OCI-LY1 (cell line): ENCODE results near the gene MPP3.

ENCODE experiments used
- H2AFZ ChIP-seq: fragments of 200-600 bp; sonication (generic), shearing (Covaris generic); 2 replicates; pipeline ENCODE4 v1.6.0; 2014; ENCODE audit warnings: antibody characterized with exemption, mild to moderate bottlenecking, low read length
- H3F3A ChIP-seq: fragments of 200-600 bp; sonication (generic), shearing (Covaris generic); 2 replicates; pipeline ENCODE4 v1.6.0; 2014; ENCODE audit warnings: mild to moderate bottlenecking, antibody characterized with exemption, low read length, moderate library complexity; ENCODE audit not compliant: insufficient read depth
- H3K27ac ChIP-seq: fragments of 200-600 bp; sonication (generic); 2 replicates; pipeline ENCODE4 v1.5.1; 2014; ENCODE audit warnings: low read length, mixed run types, mild to moderate bottlenecking, low read depth; ENCODE audit not compliant: poor library complexity, severe bottlenecking
- H3K27me3 ChIP-seq: fragments of 200-600 bp; sonication (generic); 2 replicates; pipeline ENCODE4 v1.6.0; 2014; ENCODE audit warnings: antibody characterized with exemption, mild to moderate bottlenecking, low read length, moderate library complexity; ENCODE audit not compliant: insufficient read depth
- H3K36me3 ChIP-seq: fragments of 200-600 bp; sonication (generic); 2 replicates; pipeline ENCODE4 v1.6.1; 2014; ENCODE audit warnings: mild to moderate bottlenecking, antibody characterized with exemption, low read length, moderate library complexity, mixed read lengths; ENCODE audit not compliant: insufficient read depth
- H3K4me1 ChIP-seq: fragments of 200-600 bp; sonication (generic); 2 replicates; pipeline ENCODE4 v1.5.1; 2014; ENCODE audit warnings: mild to moderate bottlenecking, low read length, moderate library complexity; ENCODE audit not compliant: insufficient read depth, severe bottlenecking
- H3K4me2 ChIP-seq: fragments of 200-600 bp; sonication (generic), shearing (Covaris generic); 2 replicates; pipeline ENCODE4 v1.6.1; 2014; ENCODE audit warnings: low read length
- H3K4me3 ChIP-seq: fragments of 200-600 bp; sonication (generic); 2 replicates; pipeline ENCODE4 v1.5.1; 2014; ENCODE audit warnings: low read length, low read depth, mild to moderate bottlenecking, mixed read lengths; ENCODE audit not compliant: poor library complexity, severe bottlenecking
- H3K79me2 ChIP-seq: fragments of 200-600 bp; shearing (Covaris generic); 2 replicates; pipeline ENCODE4 v1.6.1; 2016; ENCODE audit warnings: mixed run types, low read length, mixed read lengths; ENCODE audit not compliant: insufficient read depth
- H3K9ac ChIP-seq: fragments of 200-600 bp; sonication (generic), shearing (Covaris generic); 2 replicates; pipeline ENCODE4 v1.6.1; 2014; ENCODE audit warnings: mild to moderate bottlenecking, low read length, mixed read lengths
- H3K9me2 ChIP-seq: fragments of 200-600 bp; sonication (generic), shearing (Covaris generic); 2 replicates; pipeline ENCODE4 v1.6.1; 2014; ENCODE audit warnings: low read depth, mild to moderate bottlenecking, low read length, mixed read lengths
- H3K9me3 ChIP-seq: fragments of 200-600 bp; shearing (Covaris generic); 2 replicates; pipeline ENCODE4 v1.6.1; 2014; ENCODE audit warnings: low read length, mixed read lengths
- H4K20me1 ChIP-seq: fragments of 200-600 bp; sonication (generic), shearing (Covaris generic); 2 replicates; pipeline ENCODE4 v1.6.0; 2016; ENCODE audit warnings: mild to moderate bottlenecking, low read length; ENCODE audit not compliant: insufficient read depth
- CTCF ChIP-seq: fragments of 200-600 bp; sonication (generic), shearing (Covaris generic); IDR thresholded peaks from 2 replicates; pipeline ENCODE4 v1.5.1; 2017; ENCODE audit warnings: mild to moderate bottlenecking, antibody characterized with exemption, low read length, moderate library complexity, mixed read lengths
- EZH2 ChIP-seq: fragments of 200-600 bp; sonication (generic), shearing (Covaris generic); IDR thresholded peaks from 2 replicates; pipeline ENCODE4 v1.8.0; 2017; ENCODE audit warnings: borderline replicate concordance, mixed run types, mild to moderate bottlenecking, antibody characterized with exemption, low read length, moderate library complexity, mixed read lengths

MPP3 gene

GRCh38 chr17:43820759-43821158 lies 12.2 kb downstream of the MPP3 start:
- Histone ChIP-seq H3K79me2 (no peaks in the 10 kb centered on the region), H2AFZ (no peak overlapping the region), H3K9me3 (no peaks in the 10 kb centered on the region), H4K20me1 (no peaks in the 10 kb centered on the region), H3F3A (no peaks in the 10 kb centered on the region), H3K9ac (no peak overlapping the region), H3K36me3 (no peaks in the 10 kb centered on the region), H3K4me3 (no peak overlapping the region), H3K27ac (no peak overlapping the region), H3K9me2 (no peaks in the 10 kb centered on the region), H3K4me1 (no peaks in the 10 kb centered on the region), H3K27me3 (peaks cover 3% of the 10 kb centered on the region; the same call in 1 of the 2 replicates), H3K4me2 (no peak overlapping the region)
- TF ChIP-seq EZH2 (no peak), CTCF (no peak)

GRCh38 chr17:43818966-43819365 lies 14.0 kb downstream of the MPP3 start:
- Histone ChIP-seq H2AFZ (no peak overlapping the region), H3K79me2 (no peaks in the 10 kb centered on the region), H3K4me1 (no peaks in the 10 kb centered on the region), H3K27ac (no peak overlapping the region), H3K27me3 (no peaks in the 10 kb centered on the region), H3K4me2 (no peak overlapping the region), H3K9me2 (no peaks in the 10 kb centered on the region), H3K9me3 (no peaks in the 10 kb centered on the region), H4K20me1 (no peaks in the 10 kb centered on the region), H3K4me3 (no peak overlapping the region), H3K9ac (no peak overlapping the region), H3K36me3 (no peaks in the 10 kb centered on the region), H3F3A (no peaks in the 10 kb centered on the region)
- TF ChIP-seq CTCF (no peak), EZH2 (no peak)

- no peaks in the 10 kb centered on the region for H3K36me3 ChIP-seq
These were observed 15.1 kb downstream of the MPP3 start for GRCh38 chr17:43817826-43818225.

More at GRCh38 chr17:43817826-43818225, 15.1 kb downstream of the MPP3 start:
- Histone ChIP-seq H3K4me3 (no peak overlapping the region), H3K9ac (no peak overlapping the region), H3F3A (no peaks in the 10 kb centered on the region), H3K9me2 (no peaks in the 10 kb centered on the region), H4K20me1 (no peaks in the 10 kb centered on the region), H3K27ac (no peak overlapping the region), H2AFZ (no peak overlapping the region), H3K27me3 (no peaks in the 10 kb centered on the region), H3K9me3 (no peaks in the 10 kb centered on the region), H3K79me2 (no peaks in the 10 kb centered on the region), H3K4me2 (no peak overlapping the region), H3K4me1 (no peaks in the 10 kb centered on the region)
- TF ChIP-seq CTCF, result no peak
- TF ChIP-seq EZH2, result no peak
